Adipocyte (in vitro differentiated cells): ENCODE results near the gene RNF144A.
A peak's percentile ranks its signal among the peaks of the same experiment; 100 is the strongest.

Experiments used
- DNase-seq: peaks from one replicate; pipeline ENCODE4 v3.0.0-alpha.2; 2015; ENCODE audit warnings: low read depth
- H3K27me3 ChIP-seq: replicated peaks from 2 replicates; pipeline ENCODE4 v1.7.0; 2013; ENCODE audit warnings: mild to moderate bottlenecking, low read length, moderate library complexity; ENCODE audit not compliant: control insufficient read depth, insufficient read depth
- H3K36me3 ChIP-seq: 2 replicates; pipeline ENCODE4 v1.7.0; 2013; ENCODE audit warnings: low read length, mild to moderate bottlenecking, moderate library complexity; ENCODE audit not compliant: control insufficient read depth, insufficient read depth, severe bottlenecking
- H3K4me1 ChIP-seq: 2 replicates; pipeline ENCODE4 v1.7.0; 2013; ENCODE audit warnings: mild to moderate bottlenecking, low read length, moderate library complexity; ENCODE audit not compliant: control insufficient read depth, insufficient read depth
- H3K4me3 ChIP-seq: 2 replicates; pipeline ENCODE4 v1.7.0; 2013; ENCODE audit warnings: mild to moderate bottlenecking, low read length, moderate library complexity
- H3K9ac ChIP-seq: 2 replicates; pipeline ENCODE4 v1.7.0; 2013; ENCODE audit warnings: mild to moderate bottlenecking, low read length, moderate library complexity
- H3K9me3 ChIP-seq: 2 replicates; pipeline ENCODE4 v1.7.0; 2013; ENCODE audit warnings: mild to moderate bottlenecking, low read length, moderate library complexity; ENCODE audit not compliant: control insufficient read depth

Gene RNF144A

GRCh38 chr2:6917071-6917760, at the start of gene RNF144A:
Gene RNF144A, plus strand, starts transcription at chr2:6917412. Its CDS starts 79,515 bp downstream, at chr2:6996927.
- DNase-seq: peak; percentile 86
- Histone ChIP-seq H3K9me3 (no peaks in the 10 kb centered on the region), H3K27me3 (no peaks in the 10 kb centered on the region), H3K4me3 (peak within 1 kb of the TSS; percentile 81), H3K36me3 (no peaks in the 10 kb centered on the region), H3K9ac (peak within 1 kb of the TSS; percentile 72), H3K4me1 (no peaks in the 10 kb centered on the region)

- no peak overlapping the region for H3K9ac ChIP-seq
- no peak overlapping the region for H3K4me3 ChIP-seq
- DNase-seq: no peak
- H3K9me3 ChIP-seq: no peaks in the 10 kb centered on the region
- H3K27me3 ChIP-seq: no peaks in the 10 kb centered on the region
- peaks cover 9% of the 10 kb centered on the region for H3K4me1 ChIP-seq
- H3K36me3 ChIP-seq: no peaks in the 10 kb centered on the region
Measured at GRCh38 chr2:6872394-6872793, 44.8 kb upstream of the RNF144A start.

- no peaks in the 10 kb centered on the region for H3K36me3 ChIP-seq
- H3K9me3 ChIP-seq: no peaks in the 10 kb centered on the region
- peaks cover 17% of the 10 kb centered on the region for H3K4me1 ChIP-seq
- H3K9ac ChIP-seq: no peak overlapping the region
- H3K27me3 ChIP-seq: peaks cover 4% of the 10 kb centered on the region
- no peak for DNase-seq
- H3K4me3 ChIP-seq: no peak overlapping the region
Measured at GRCh38 chr2:6874032-6874431, 43.2 kb upstream of the RNF144A start.

GRCh38 chr2:6876309-6876708, 40.9 kb upstream of the RNF144A start:
- peaks cover 17% of the 10 kb centered on the region for H3K4me1 ChIP-seq

GRCh38 chr2:6877402-6878304, 39.6 kb upstream of the RNF144A start, which contains the start of gene RSAD2:
Gene RSAD2, plus strand, starts transcription at chr2:6877777. Its CDS starts 24 bp downstream, at chr2:6877801.
- H3K9me3 ChIP-seq: no peaks in the 10 kb centered on the region
- H3K27me3 ChIP-seq: peaks cover 4% of the 10 kb centered on the region
- H3K4me3 ChIP-seq: peak within 1 kb of the TSS; percentile 79
- DNase-seq: peak; percentile 85
- H3K36me3 ChIP-seq: no peaks in the 10 kb centered on the region
- H3K9ac ChIP-seq: peak within 1 kb of the TSS; percentile 37
- peaks cover 17% of the 10 kb centered on the region for H3K4me1 ChIP-seq

More at GRCh38 chr2:6876309-6876708, 40.9 kb upstream of the RNF144A start:
- Histone ChIP-seq H3K9ac (no peak overlapping the region), H3K36me3 (no peaks in the 10 kb centered on the region), H3K4me3 (no peak overlapping the region), H3K27me3 (peaks cover 4% of the 10 kb centered on the region), H3K9me3 (no peaks in the 10 kb centered on the region)
- no peak for DNase-seq

- H3K9ac ChIP-seq: no peak overlapping the region
- no peaks in the 10 kb centered on the region for H3K9me3 ChIP-seq
- H3K27me3 ChIP-seq: peaks cover 4% of the 10 kb centered on the region
- H3K36me3 ChIP-seq: no peaks in the 10 kb centered on the region
- no peak overlapping the region for H3K4me3 ChIP-seq
- H3K4me1 ChIP-seq: peaks cover 17% of the 10 kb centered on the region
- no peak for DNase-seq
Measured at GRCh38 chr2:6878549-6878948, 38.7 kb upstream of the RNF144A start.

- peak; percentile 53 for DNase-seq
- peaks cover 4% of the 10 kb centered on the region for H3K27me3 ChIP-seq
- H3K9ac ChIP-seq: no peak overlapping the region
- no peak overlapping the region for H3K4me3 ChIP-seq
- H3K36me3 ChIP-seq: no peaks in the 10 kb centered on the region
- H3K4me1 ChIP-seq: peaks cover 17% of the 10 kb centered on the region
- H3K9me3 ChIP-seq: no peaks in the 10 kb centered on the region
Measured at GRCh38 chr2:6879011-6879410, 38.2 kb upstream of the RNF144A start.

- Histone ChIP-seq H3K4me1 (peaks cover 17% of the 10 kb centered on the region), H3K4me3 (no peak overlapping the region), H3K9me3 (no peaks in the 10 kb centered on the region), H3K27me3 (peaks cover 4% of the 10 kb centered on the region), H3K36me3 (no peaks in the 10 kb centered on the region), H3K9ac (no peak overlapping the region)
- DNase-seq: no peak
Measured at GRCh38 chr2:6880200-6880733, 36.9 kb upstream of the RNF144A start.

GRCh38 chr2:6881046-6881445, 36.2 kb upstream of the RNF144A start:
- Histone ChIP-seq H3K4me1 (peaks cover 17% of the 10 kb centered on the region), H3K9me3 (no peaks in the 10 kb centered on the region), H3K9ac (no peak overlapping the region), H3K36me3 (no peaks in the 10 kb centered on the region), H3K4me3 (no peak overlapping the region), H3K27me3 (peaks cover 4% of the 10 kb centered on the region)
- no peak for DNase-seq

- peaks cover 17% of the 10 kb centered on the region for H3K4me1 ChIP-seq
- H3K27me3 ChIP-seq: peaks cover 4% of the 10 kb centered on the region
- no peak overlapping the region for H3K4me3 ChIP-seq
- DNase-seq: no peak
- no peaks in the 10 kb centered on the region for H3K36me3 ChIP-seq
- H3K9me3 ChIP-seq: no peaks in the 10 kb centered on the region
- no peak overlapping the region for H3K9ac ChIP-seq
Measured at GRCh38 chr2:6881516-6881915, 35.7 kb upstream of the RNF144A start.

GRCh38 chr2:6883448-6884122, 33.6 kb upstream of the RNF144A start:
- Histone ChIP-seq H3K4me3 (no peak overlapping the region), H3K36me3 (no peaks in the 10 kb centered on the region), H3K9me3 (no peaks in the 10 kb centered on the region), H3K27me3 (peaks cover 3% of the 10 kb centered on the region), H3K9ac (no peak overlapping the region), H3K4me1 (no peaks in the 10 kb centered on the region)
- DNase-seq: no peak
